H1 (cell line): Measurements from ENCODE around the gene CCDC15. TPM values are rescaled to one million over a fixed set of nuclear protein-coding genes. Genes with fewer than 3 reads are reported as not detected.

Source experiments
- CTCF ChIA-PET: fragments of 300-600 bp; sonication (Branson Sonifier 250); formaldehyde crosslinking; loops from one replicate; lab custom pipeline; 2021; ENCODE audit not compliant: partially characterized antibody; lab: Charles Lee
- POLR2A ChIA-PET: fragments of 300-600 bp; sonication (Branson Sonifier 250); formaldehyde crosslinking; loops from one replicate; lab custom pipeline; 2021; ENCODE audit warnings: inconsistent platforms; ENCODE audit not compliant: partially characterized antibody; lab: Charles Lee
- DNase-seq, 2 experiments: peaks; one replicate each; pipeline versions ENCODE4 v3.0.0 to v3.0.0-alpha.2; 2010 to 2022; ENCODE audit warnings: low spot score in 2 of 2, low read depth in 1 of 2, mixed read lengths in 1 of 2
- FAIRE-seq: peaks from 2 replicates; lab custom pipeline; 2011; peaks lifted over from hg19 to GRCh38; lab: Jason Lieb, UNC
- H2AFZ ChIP-seq: 2 replicates; pipeline ENCODE4 v1.8.1; 2012; ENCODE audit warnings: low read length, inconsistent platforms
- H2AK5ac ChIP-seq: 2 replicates; pipeline ENCODE4 v1.6.1; 2013; ENCODE audit warnings: low read depth, low read length
- H2BK120ac ChIP-seq: replicated peaks from 2 replicates; pipeline ENCODE3; 2013; ENCODE audit warnings: low read depth, low read length, inconsistent platforms
- H2BK12ac ChIP-seq: 2 replicates; pipeline ENCODE4 v1.6.1; 2013; ENCODE audit warnings: low read depth, low read length
- H2BK15ac ChIP-seq: 2 replicates; pipeline ENCODE4 v1.6.1; 2013; ENCODE audit warnings: low read length
- H2BK20ac ChIP-seq: 2 replicates; pipeline ENCODE4 v1.6.1; 2013; ENCODE audit warnings: low read length
- H2BK5ac ChIP-seq: 2 replicates; pipeline ENCODE4 v1.6.1; 2013; ENCODE audit warnings: low read depth, low read length
- H3K14ac ChIP-seq: 2 replicates; pipeline ENCODE4 v1.6.1; 2013; ENCODE audit warnings: inconsistent platforms; ENCODE audit not compliant: insufficient read length
- H3K18ac ChIP-seq: 2 replicates; pipeline ENCODE4 v1.6.1; 2013; ENCODE audit warnings: low read length; ENCODE audit errors: extremely low read depth
- H3K23ac ChIP-seq: 2 replicates; pipeline ENCODE4 v1.6.1; 2013; ENCODE audit warnings: inconsistent platforms; ENCODE audit not compliant: insufficient read length
- H3K23me2 ChIP-seq: 2 replicates; pipeline ENCODE4 v1.6.1; 2013; ENCODE audit warnings: low read depth, low read length
- H3K27ac ChIP-seq: 2 replicates; pipeline ENCODE4 v1.6.1; 2011; ENCODE audit warnings: low read depth, low read length, inconsistent platforms
- H3K27me3 ChIP-seq, 4 experiments: replicated peaks in 1 of 4; 1 replicate in 1 of 4; 2 replicates in 3 of 4; pipeline versions ENCODE4 v1.6.1 to v1.8.1; 2011 to 2013; ENCODE audit warnings: low read length in 3 of 4, mild to moderate bottlenecking in 3 of 4, inconsistent platforms in 2 of 4, mixed read lengths in 2 of 4, moderate library complexity in 1 of 4; ENCODE audit not compliant: control insufficient read depth in 3 of 4, insufficient read depth in 3 of 4; ENCODE audit errors: extremely low read depth in 1 of 4
- H3K36me3 ChIP-seq, 4 experiments: 2 replicates each; pipeline versions ENCODE4 v1.6.1 to v1.8.1; 2011 to 2013; ENCODE audit warnings: mild to moderate bottlenecking in 4 of 4, low read length in 3 of 4, moderate library complexity in 2 of 4, control low read depth in 1 of 4, inconsistent platforms in 1 of 4; ENCODE audit not compliant: insufficient read depth in 4 of 4, control insufficient read depth in 2 of 4
- H3K4ac ChIP-seq: replicated peaks from 2 replicates; pipeline ENCODE3; 2013; ENCODE audit warnings: low read length, low read depth, mixed read lengths, inconsistent platforms; ENCODE audit not compliant: insufficient read length
- H3K4me1 ChIP-seq, 4 experiments: replicated peaks in 1 of 4; 1 replicate in 1 of 4; 2 replicates in 3 of 4; pipeline versions ENCODE4 v1.6.1 to v1.8.1; 2011 to 2013; ENCODE audit warnings: low read length in 3 of 4, inconsistent platforms in 2 of 4, mixed read lengths in 1 of 4; ENCODE audit not compliant: insufficient read depth in 4 of 4, control insufficient read depth in 3 of 4
- H3K4me2 ChIP-seq, 2 experiments: 2 replicates each; pipeline versions ENCODE4 v1.6.1 to v1.8.1; 2011 to 2013; ENCODE audit warnings: low read depth in 2 of 2, low read length in 2 of 2, control low read depth in 1 of 2, inconsistent platforms in 1 of 2, mild to moderate bottlenecking in 1 of 2; ENCODE audit not compliant: insufficient read depth in 1 of 2
- H3K4me3 ChIP-seq, 4 experiments: fragments of 200-600, 300-600 bp in 1 of 4; sonication (generic), shearing (Covaris generic), sonication (Bioruptor Twin) in 1 of 4; 2 replicates each; pipeline versions ENCODE4 v1.5.1 to v1.8.1; 2011 to 2016; ENCODE audit warnings: low read length in 4 of 4, low read depth in 3 of 4, control low read depth in 2 of 4, inconsistent platforms in 2 of 4, mild to moderate bottlenecking in 2 of 4, mixed read lengths in 1 of 4, moderate library complexity in 1 of 4; ENCODE audit not compliant: insufficient read depth in 2 of 4; ENCODE audit errors: extremely low read depth in 1 of 4
- H3K56ac ChIP-seq: replicated peaks from 2 replicates; pipeline ENCODE3; 2013; ENCODE audit warnings: low read depth, mild to moderate bottlenecking, mixed read lengths, low read length, inconsistent platforms; ENCODE audit not compliant: insufficient read length
- H3K79me1 ChIP-seq: 2 replicates; pipeline ENCODE4 v1.6.1; 2013; ENCODE audit warnings: low read depth, low read length, control low read depth
- H3K79me2 ChIP-seq, 2 experiments: 2 replicates each; pipeline versions ENCODE4 v1.6.1 to v1.8.1; 2012 to 2013; ENCODE audit warnings: low read length in 2 of 2, mild to moderate bottlenecking in 2 of 2, inconsistent platforms in 1 of 2; ENCODE audit not compliant: insufficient read depth in 2 of 2, control insufficient read depth in 1 of 2
- H3K9ac ChIP-seq, 4 experiments: replicated peaks in 1 of 4; 1 replicate in 1 of 4; 2 replicates in 3 of 4; pipeline versions ENCODE4 v1.6.1 to v1.8.1; 2011 to 2013; ENCODE audit warnings: low read depth in 3 of 4, low read length in 3 of 4, control low read depth in 2 of 4, mild to moderate bottlenecking in 2 of 4, moderate library complexity in 2 of 4, inconsistent platforms in 1 of 4; ENCODE audit errors: extremely low read depth in 1 of 4
- H3K9me3 ChIP-seq, 2 experiments: 2 replicates each; pipeline versions ENCODE4 v1.6.1 to v1.8.1; 2012 to 2013; ENCODE audit warnings: mild to moderate bottlenecking in 2 of 2, moderate library complexity in 2 of 2, control low read depth in 1 of 2, inconsistent platforms in 1 of 2, low read depth in 1 of 2, low read length in 1 of 2, mixed read lengths in 1 of 2; ENCODE audit not compliant: insufficient read depth in 2 of 2
- H4K20me1 ChIP-seq, 2 experiments: replicated peaks in 1 of 2; 2 replicates each; pipeline versions ENCODE3 to v1.8.1; 2011 to 2013; ENCODE audit warnings: inconsistent platforms in 2 of 2, low read length in 2 of 2, mild to moderate bottlenecking in 1 of 2; ENCODE audit not compliant: insufficient read depth in 2 of 2, control insufficient read depth in 1 of 2
- H4K5ac ChIP-seq: 2 replicates; pipeline ENCODE4 v1.6.1; 2013; ENCODE audit warnings: low read length, low read depth, mixed read lengths, inconsistent platforms; ENCODE audit not compliant: insufficient read length
- H4K8ac ChIP-seq: 2 replicates; pipeline ENCODE4 v1.8.0; 2013; ENCODE audit warnings: mild to moderate bottlenecking, moderate library complexity, low read length, inconsistent platforms; ENCODE audit not compliant: insufficient read depth; ENCODE audit errors: extremely low read depth
- H4K91ac ChIP-seq: replicated peaks from 2 replicates; pipeline ENCODE3; 2013; ENCODE audit warnings: low read length, mixed read lengths, inconsistent platforms; ENCODE audit not compliant: insufficient read length
- JUN ChIP-seq: IDR thresholded peaks from 2 replicates; pipeline ENCODE4 v1.6.1; 2011; ENCODE audit warnings: low read depth, mild to moderate bottlenecking, improper control_type of control experiment, low read length
- POLR2AphosphoS5 ChIP-seq: IDR thresholded peaks from 2 replicates; pipeline ENCODE4 v1.6.1; 2011; ENCODE audit warnings: low read depth, low read length
- RAD21 ChIP-seq, 2 experiments: IDR thresholded peaks in 1 of 2; conservative IDR thresholded peaks in 1 of 2; 2 replicates each; pipeline ENCODE4 v1.6.1; 2011; ENCODE audit warnings: low read depth in 2 of 2, low read length in 2 of 2, improper control_type of control experiment in 1 of 2, inconsistent platforms in 1 of 2, mild to moderate bottlenecking in 1 of 2, moderate library complexity in 1 of 2
- SRF ChIP-seq: IDR thresholded peaks from 2 replicates; pipeline ENCODE4 v1.6.1; 2011; ENCODE audit warnings: mild to moderate bottlenecking, low read depth, low read length, moderate library complexity
- ZNF274 ChIP-seq: IDR thresholded peaks from 2 replicates; pipeline ENCODE4 v1.7.0; 2012; ENCODE audit warnings: low read length, borderline replicate concordance; ENCODE audit errors: extremely low read depth
- WGBS, 2 experiments: shearing (Covaris generic) in 1 of 2; methylation state at CpG; one replicate each; pipeline versions ENCODE4 v1.1.6 to v1.1.7; 2013 to 2015; ENCODE audit warnings: low lambda C conversion rate in 2 of 2, mixed read lengths in 2 of 2, inconsistent platforms in 1 of 2, low coverage in 1 of 2, missing lambda C conversion rate in 1 of 2; ENCODE audit not compliant: insufficient replicate concordance in 2 of 2, insufficient coverage in 1 of 2, insufficient read length in 1 of 2; ENCODE audit errors: extremely low coverage in 1 of 2, missing lambda C conversion rate in 1 of 2; 5-methylcytosine and 5-hydroxymethylcytosine counted together
- polyA plus RNA-seq, 7 experiments: library from polyadenylated mRNA; depleted of rRNA in 3 of 7; stranded (reverse) in 5 of 7; unstranded in 2 of 7; fragments of >200 nt in 5 of 7; fragments of 200-250 nt in 2 of 7; gene quantifications; 1 replicate in 5 of 7; 2 replicates in 1 of 7; 4 replicates in 1 of 7; pipeline versions ENCODE4 v1.2.1 to v1.2.3, GENCODE V29; 2011 to 2013; ENCODE audit warnings: missing spikeins in 2 of 7, mixed read lengths in 2 of 7
- total RNA-seq: library from RNA; stranded (reverse); fragmentation: NEBNext Ultra II Directional; extraction: Animal tissue kit (Norgen Biotek cat#: 25700); gene quantifications from 2 replicates; pipeline ENCODE4 v1.2.1, GENCODE V29; 2021

The CCDC15 gene
- total and polyA plus RNA-seq, 2 of the 8 experiments (the other 6 are each of a cell fraction or from before 2014, with no cell fraction given), result 1.5 to 3.1 TPM

- Histone ChIP-seq H4K8ac (no peak overlapping the region; the same call in 1 of the 2 replicates), H2AK5ac (no peak overlapping the region), H3K14ac (no peak overlapping the region), H3K9me3 (no peaks in the 10 kb centered on the region), H3K4me2 (no peak overlapping the region), H3K4ac (no peak overlapping the region), H2BK5ac (no peak overlapping the region), H3K4me1 (peaks cover 0 to 6% (median 0%) of the 10 kb centered on the region in 4 experiments; a peak in 1 of 7 replicates), H3K18ac (no peak overlapping the region), H2AFZ (no peak overlapping the region), H3K79me2 (no peaks in the 10 kb centered on the region), H3K27me3 (no peaks in the 10 kb centered on the region; a peak in 1 of 7 replicates), H2BK12ac (no peak overlapping the region), H4K20me1 (no peaks in the 10 kb centered on the region), H3K27ac (no peak overlapping the region), H3K23ac (no peak overlapping the region), H2BK15ac (no peak overlapping the region), H3K79me1 (no peaks in the 10 kb centered on the region; the same call in 1 of the 2 replicates), H2BK20ac (no peak overlapping the region), H3K9ac (no peak overlapping the region), H3K56ac (no peak overlapping the region), H3K36me3 (no peaks in the 10 kb centered on the region), H2BK120ac (no peak overlapping the region), H4K91ac (no peak overlapping the region), H4K5ac (no peak overlapping the region), H3K23me2 (no peaks in the 10 kb centered on the region), H3K4me3 (no peak overlapping the region)
- WGBS, 2 experiments, result 86% methylated on average over 11 of the region's 11 CpGs; no CpG with 5 or more reads in 1 of the 2 experiments
- DNase-seq, result no peak
- TF ChIP-seq POLR2AphosphoS5 (no peak), SRF (no peak), JUN (no peak), ZNF274 (no peak), RAD21 (IDR thresholded peaks at IDR 0.05 in 1 of 2, conservative IDR thresholded peaks at IDR 0.05 in 1 of 2; ENCODE audit: low read depth in 2 of 2, low read length in 2 of 2) (no peak)
- ChIA-PET CTCF (interaction anchor here (1.2 to 29.4 kb wide), 11 partner anchors 8 to 353 kb away, joined by 3 to 486 read pairs (median 6); no protein-coding TSS in a partner anchor), POLR2A (no interaction called here)
- FAIRE-seq, result no peak
Observed at GRCh38 chr11:125078016-125078415, 124.0 kb downstream of the CCDC15 start.
